HepG2 (cell line): ENCODE measurements around the gene GTF2I. TPM values are rescaled to one million over a fixed set of nuclear protein-coding genes. Genes with fewer than 3 reads are reported as not detected.

Experiments
- CEBPB ChIP-seq: IDR thresholded peaks from 2 replicates; pipeline ENCODE4 v1.6.1; 2011; ENCODE audit warnings: low read depth, low read length, improper control_type of control experiment, borderline replicate concordance
- CREB1 ChIP-seq, 2 experiments: fragments of 450-650 bp in 1 of 2; IDR thresholded peaks; 2 replicates each; pipeline ENCODE4 v1.6.1; 2016 to 2017; ENCODE audit warnings: control low read depth in 1 of 2, mild to moderate bottlenecking in 1 of 2, missing compliant biosample characterization in 1 of 2, missing genetic modification characterization in 1 of 2
- HNRNPK ChIP-seq: fragments of 200-400 bp; formaldehyde crosslinking; IDR thresholded peaks from 2 replicates; pipeline ENCODE4 v1.6.1; 2018; ENCODE audit warnings: low read length, low read depth, moderate library complexity, mild to moderate bottlenecking; ENCODE audit not compliant: poor library complexity, severe bottlenecking
- NFKBIZ ChIP-seq: IDR thresholded peaks from 2 replicates; pipeline ENCODE4 v1.6.1; 2018; ENCODE audit warnings: missing genetic modification reagents, missing compliant biosample characterization
- PCBP1 ChIP-seq: fragments of 200-400 bp; formaldehyde crosslinking; IDR thresholded peaks from 2 replicates; pipeline ENCODE4 v1.6.1; 2017; ENCODE audit warnings: mild to moderate bottlenecking, low read depth, low read length, borderline replicate concordance
- REPIN1 ChIP-seq: sonication (generic); formaldehyde crosslinking; IDR thresholded peaks from 2 replicates; pipeline ENCODE4 v1.8.0; 2022; ENCODE audit warnings: missing genetic modification reagents, low read depth, mild to moderate bottlenecking, borderline replicate concordance
- TARDBP ChIP-seq: sonication (generic); formaldehyde crosslinking; IDR thresholded peaks from 2 replicates; pipeline ENCODE4 v1.8.0; 2022; ENCODE audit warnings: mild to moderate bottlenecking, missing genetic modification reagents
- TCF7 ChIP-seq: sonication (generic); IDR thresholded peaks from 2 replicates; pipeline ENCODE4 v1.6.1; 2016; ENCODE audit warnings: antibody characterized with exemption, low read depth
- ZNF143 ChIP-seq: sonication (generic); formaldehyde crosslinking; IDR thresholded peaks from 2 replicates; pipeline ENCODE4 v1.4.0; 2020; ENCODE audit warnings: missing genetic modification reagents
- polyA plus RNA-seq, 8 experiments: library from polyadenylated mRNA; depleted of rRNA in 3 of 8; stranded (reverse) in 7 of 8; unstranded in 1 of 8; fragments of >200 nt; fragmentation: Illumina TruSeq in 4 of 8; extraction: Trizol in 4 of 8; gene quantifications; 2 replicates each; pipeline versions ENCODE4 v1.2.1 to v1.2.3, GENCODE V29; 2011 to 2016; ENCODE audit warnings: low read depth in 4 of 8, missing spikeins in 1 of 8, mixed read lengths in 1 of 8; ENCODE audit not compliant: insufficient read depth in 1 of 8
- total RNA-seq, 5 experiments: library from RNA; depleted of rRNA; stranded (reverse); fragments of >200 nt; fragmentation: Illumina TruSeq; extraction: Trizol; gene quantifications; 2 replicates each; pipeline ENCODE4 v1.2.3, GENCODE V29; 2016; ENCODE audit warnings: low read depth in 1 of 5
- TF ChIP-seq, protein P1 (sequence below), 2 experiments: sonication (generic) in 1 of 2; formaldehyde crosslinking in 1 of 2; IDR thresholded peaks; 2 replicates each; pipeline versions ENCODE4 v1.4.0 to v1.6.1; 2016 to 2020; ENCODE audit warnings: borderline replicate concordance in 1 of 2, low read depth in 1 of 2, mild to moderate bottlenecking in 1 of 2, missing genetic modification reagents in 1 of 2
- TF ChIP-seq, protein P2 (sequence below): sonication (generic); formaldehyde crosslinking; IDR thresholded peaks from 2 replicates; pipeline ENCODE4 v1.5.0; 2020; ENCODE audit warnings: mild to moderate bottlenecking, missing genetic modification reagents, borderline replicate concordance
- TF ChIP-seq, protein P3 (sequence below): IDR thresholded peaks from 2 replicates; pipeline ENCODE4 v1.6.1; 2016
- TF ChIP-seq, protein P4 (sequence below): sonication (generic); formaldehyde crosslinking; IDR thresholded peaks from 2 replicates; pipeline ENCODE4 v1.5.1; 2020; ENCODE audit warnings: mild to moderate bottlenecking, moderate library complexity, missing genetic modification reagents
- TF ChIP-seq, protein P5 (sequence below): sonication (generic); formaldehyde crosslinking; IDR thresholded peaks from 2 replicates; pipeline ENCODE4 v1.8.0; 2022; ENCODE audit warnings: mild to moderate bottlenecking, missing genetic modification reagents, moderate library complexity

Gene GTF2I
- total and polyA plus RNA-seq, 2 of the 13 experiments (the other 11 are each of a cell fraction or from before 2014, with no cell fraction given): 74.6 to 125 TPM

- TF ChIP-seq, protein P1, sequence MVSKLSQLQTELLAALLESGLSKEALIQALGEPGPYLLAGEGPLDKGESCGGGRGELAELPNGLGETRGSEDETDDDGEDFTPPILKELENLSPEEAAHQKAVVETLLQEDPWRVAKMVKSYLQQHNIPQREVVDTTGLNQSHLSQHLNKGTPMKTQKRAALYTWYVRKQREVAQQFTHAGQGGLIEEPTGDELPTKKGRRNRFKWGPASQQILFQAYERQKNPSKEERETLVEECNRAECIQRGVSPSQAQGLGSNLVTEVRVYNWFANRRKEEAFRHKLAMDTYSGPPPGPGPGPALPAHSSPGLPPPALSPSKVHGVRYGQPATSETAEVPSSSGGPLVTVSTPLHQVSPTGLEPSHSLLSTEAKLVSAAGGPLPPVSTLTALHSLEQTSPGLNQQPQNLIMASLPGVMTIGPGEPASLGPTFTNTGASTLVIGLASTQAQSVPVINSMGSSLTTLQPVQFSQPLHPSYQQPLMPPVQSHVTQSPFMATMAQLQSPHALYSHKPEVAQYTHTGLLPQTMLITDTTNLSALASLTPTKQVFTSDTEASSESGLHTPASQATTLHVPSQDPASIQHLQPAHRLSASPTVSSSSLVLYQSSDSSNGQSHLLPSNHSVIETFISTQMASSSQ (IDR thresholded peaks at IDR 0.05; ENCODE audit: low read depth): no peak
- TF ChIP-seq, protein P1 (CRISPR knock-in tag; IDR thresholded peaks at IDR 0.05; ENCODE audit: borderline replicate concordance): no peak
- TF ChIP-seq TARDBP (CRISPR knock-in tag) (no peak), TCF7 (peak; percentile 52), PCBP1 (no peak), NFKBIZ (CRISPR knock-in tag) (no peak), CEBPB (peak; percentile 49; the same call in 1 of the 2 replicates), CREB1 (IDR thresholded peaks at IDR 0.05) (no peak), CREB1 (CRISPR knock-in tag; IDR thresholded peaks at IDR 0.05) (no peak), ZNF143 (CRISPR knock-in tag) (no peak), REPIN1 (no peak), HNRNPK (no peak)
- TF ChIP-seq, protein P2, sequence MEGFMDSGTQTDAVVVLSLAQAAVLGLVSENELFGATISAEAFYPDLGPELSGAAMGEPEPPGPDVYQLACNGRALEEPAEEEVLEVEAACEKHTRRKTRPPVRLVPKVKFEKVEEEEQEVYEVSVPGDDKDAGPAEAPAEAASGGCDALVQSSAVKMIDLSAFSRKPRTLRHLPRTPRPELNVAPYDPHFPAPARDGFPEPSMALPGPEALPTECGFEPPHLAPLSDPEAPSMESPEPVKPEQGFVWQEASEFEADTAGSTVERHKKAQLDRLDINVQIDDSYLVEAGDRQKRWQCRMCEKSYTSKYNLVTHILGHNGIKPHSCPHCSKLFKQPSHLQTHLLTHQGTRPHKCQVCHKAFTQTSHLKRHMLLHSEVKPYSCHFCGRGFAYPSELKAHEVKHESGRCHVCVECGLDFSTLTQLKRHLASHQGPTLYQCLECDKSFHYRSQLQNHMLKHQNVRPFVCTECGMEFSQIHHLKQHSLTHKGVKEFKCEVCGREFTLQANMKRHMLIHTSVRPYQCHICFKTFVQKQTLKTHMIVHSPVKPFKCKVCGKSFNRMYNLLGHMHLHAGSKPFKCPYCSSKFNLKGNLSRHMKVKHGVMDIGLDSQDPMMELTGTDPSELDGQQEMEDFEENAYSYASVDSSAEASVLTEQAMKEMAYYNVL (CRISPR knock-in tag): peak; percentile 52; the same call in 1 of the 2 replicates
- TF ChIP-seq, protein P3, sequence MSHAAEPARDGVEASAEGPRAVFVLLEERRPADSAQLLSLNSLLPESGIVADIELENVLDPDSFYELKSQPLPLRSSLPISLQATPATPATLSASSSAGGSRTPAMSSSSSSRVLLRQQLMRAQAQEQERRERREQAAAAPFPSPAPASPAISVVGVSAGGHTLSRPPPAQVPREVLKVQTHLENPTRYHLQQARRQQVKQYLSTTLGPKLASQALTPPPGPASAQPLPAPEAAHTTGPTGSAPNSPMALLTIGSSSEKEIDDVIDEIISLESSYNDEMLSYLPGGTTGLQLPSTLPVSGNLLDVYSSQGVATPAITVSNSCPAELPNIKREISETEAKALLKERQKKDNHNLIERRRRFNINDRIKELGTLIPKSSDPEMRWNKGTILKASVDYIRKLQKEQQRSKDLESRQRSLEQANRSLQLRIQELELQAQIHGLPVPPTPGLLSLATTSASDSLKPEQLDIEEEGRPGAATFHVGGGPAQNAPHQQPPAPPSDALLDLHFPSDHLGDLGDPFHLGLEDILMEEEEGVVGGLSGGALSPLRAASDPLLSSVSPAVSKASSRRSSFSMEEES (CRISPR knock-in tag): peak; percentile 60; the same call in 1 of the 2 replicates
- TF ChIP-seq, protein P4, sequence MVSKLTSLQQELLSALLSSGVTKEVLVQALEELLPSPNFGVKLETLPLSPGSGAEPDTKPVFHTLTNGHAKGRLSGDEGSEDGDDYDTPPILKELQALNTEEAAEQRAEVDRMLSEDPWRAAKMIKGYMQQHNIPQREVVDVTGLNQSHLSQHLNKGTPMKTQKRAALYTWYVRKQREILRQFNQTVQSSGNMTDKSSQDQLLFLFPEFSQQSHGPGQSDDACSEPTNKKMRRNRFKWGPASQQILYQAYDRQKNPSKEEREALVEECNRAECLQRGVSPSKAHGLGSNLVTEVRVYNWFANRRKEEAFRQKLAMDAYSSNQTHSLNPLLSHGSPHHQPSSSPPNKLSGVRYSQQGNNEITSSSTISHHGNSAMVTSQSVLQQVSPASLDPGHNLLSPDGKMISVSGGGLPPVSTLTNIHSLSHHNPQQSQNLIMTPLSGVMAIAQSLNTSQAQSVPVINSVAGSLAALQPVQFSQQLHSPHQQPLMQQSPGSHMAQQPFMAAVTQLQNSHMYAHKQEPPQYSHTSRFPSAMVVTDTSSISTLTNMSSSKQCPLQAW (CRISPR knock-in tag): no peak
- TF ChIP-seq, protein P5, sequence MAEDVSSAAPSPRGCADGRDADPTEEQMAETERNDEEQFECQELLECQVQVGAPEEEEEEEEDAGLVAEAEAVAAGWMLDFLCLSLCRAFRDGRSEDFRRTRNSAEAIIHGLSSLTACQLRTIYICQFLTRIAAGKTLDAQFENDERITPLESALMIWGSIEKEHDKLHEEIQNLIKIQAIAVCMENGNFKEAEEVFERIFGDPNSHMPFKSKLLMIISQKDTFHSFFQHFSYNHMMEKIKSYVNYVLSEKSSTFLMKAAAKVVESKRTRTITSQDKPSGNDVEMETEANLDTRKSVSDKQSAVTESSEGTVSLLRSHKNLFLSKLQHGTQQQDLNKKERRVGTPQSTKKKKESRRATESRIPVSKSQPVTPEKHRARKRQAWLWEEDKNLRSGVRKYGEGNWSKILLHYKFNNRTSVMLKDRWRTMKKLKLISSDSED (CRISPR knock-in tag): no peak
Observed at GRCh38 chr7:74627661-74628411, 29.7 kb upstream of the GTF2I start (continued).
